HUES64 (cell line): ENCODE results near the gene TRDN.
A peak's percentile ranks its signal among the peaks of the same experiment; 100 is the strongest.

ENCODE experiments used
- H3K27ac ChIP-seq: 2 replicates; pipeline ENCODE4 v1.7.0; 2013; ENCODE audit warnings: low read depth, low read length, inconsistent platforms
- H3K27me3 ChIP-seq: 2 replicates; pipeline ENCODE4 v1.6.1; 2013; ENCODE audit warnings: mild to moderate bottlenecking, low read length; ENCODE audit not compliant: insufficient read depth
- H3K36me3 ChIP-seq: 2 replicates; pipeline ENCODE4 v1.6.1; 2013; ENCODE audit warnings: mild to moderate bottlenecking, low read length; ENCODE audit not compliant: insufficient read depth
- H3K4me1 ChIP-seq: 2 replicates; pipeline ENCODE4 v1.6.1; 2013; ENCODE audit warnings: mild to moderate bottlenecking, low read length, moderate library complexity; ENCODE audit not compliant: insufficient read depth
- H3K4me3 ChIP-seq: 2 replicates; pipeline ENCODE4 v1.5.1; 2013; ENCODE audit warnings: mild to moderate bottlenecking, low read length, moderate library complexity
- H3K9ac ChIP-seq: 2 replicates; pipeline ENCODE4 v1.6.1; 2013; ENCODE audit warnings: mild to moderate bottlenecking, low read depth, low read length
- H3K9me3 ChIP-seq: 2 replicates; pipeline ENCODE4 v1.6.1; 2013; ENCODE audit warnings: low read depth, low read length; ENCODE audit not compliant: insufficient read depth
- WGBS: fragments of 150-250, 120-280 bp; methylation state at CpG from one replicate; pipeline ENCODE4 v1.1.7; 2013; ENCODE audit warnings: missing lambda C conversion rate; 5-methylcytosine and 5-hydroxymethylcytosine counted together

The TRDN gene

GRCh38 chr6:123402052-123402451, 234.7 kb downstream of the TRDN start:
- Histone ChIP-seq H3K36me3 (no peaks in the 10 kb centered on the region), H3K27me3 (no peaks in the 10 kb centered on the region), H3K4me1 (peaks cover 11% of the 10 kb centered on the region; the same call in 1 of the 2 replicates), H3K9ac (0 out of 2 replicates have a peak overlapping the region, but pooled peaks have one; percentile 26), H3K9me3 (no peaks in the 10 kb centered on the region), H3K4me3 (no peak overlapping the region), H3K27ac (peak overlapping the region; percentile 59)
- 97% methylated on average over 2 of the region's 2 CpGs for WGBS

DNA sequence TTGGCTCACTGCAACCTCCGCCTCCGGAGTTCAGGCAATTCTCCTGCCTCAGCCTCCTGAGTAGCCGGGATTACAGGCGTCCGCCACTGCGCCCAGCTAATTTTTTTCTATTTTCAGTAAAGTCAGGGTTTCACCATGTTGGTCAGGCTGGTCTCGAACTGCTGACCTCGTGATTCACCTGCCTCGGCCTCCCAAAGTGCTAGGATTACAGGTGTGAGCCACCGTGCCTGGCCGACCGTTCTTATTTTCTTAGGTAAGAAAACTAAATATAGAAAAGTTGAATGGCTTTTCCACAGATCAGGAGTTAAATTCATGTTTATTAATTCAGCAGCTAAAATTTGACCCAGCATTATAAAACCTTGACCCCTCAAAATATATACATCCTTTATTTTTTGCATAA, 238.7 kb downstream of the TRDN start:
- Histone ChIP-seq H3K9ac (no peak overlapping the region), H3K27ac (no peak overlapping the region)

DNA sequence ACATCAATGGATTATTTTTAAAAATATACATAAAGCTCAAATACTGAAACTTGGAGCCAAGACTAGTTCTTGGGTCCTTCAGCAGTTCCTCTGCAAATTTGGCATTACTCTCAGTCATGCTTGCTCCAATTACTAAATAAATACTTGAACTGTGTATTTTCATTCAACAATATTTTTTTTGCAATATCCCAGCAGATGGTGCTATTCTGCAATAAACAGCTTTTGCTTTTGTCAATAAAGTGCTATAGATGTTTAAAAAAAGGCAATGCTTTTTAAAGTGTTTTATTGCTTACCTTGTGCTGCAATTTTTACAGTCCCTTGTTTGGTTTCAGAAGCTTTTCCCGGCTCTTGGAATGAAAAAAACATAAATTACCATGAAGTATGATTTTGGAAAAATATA, 243.4 kb downstream of the TRDN start:
- H3K4me1 ChIP-seq: no peaks in the 10 kb centered on the region
- H3K9ac ChIP-seq: no peak overlapping the region
- H3K27me3 ChIP-seq: no peaks in the 10 kb centered on the region
- WGBS: 60% methylated on average over 1 of the region's 1 CpG
- no peak overlapping the region for H3K4me3 ChIP-seq
- H3K9me3 ChIP-seq: no peaks in the 10 kb centered on the region
- H3K27ac ChIP-seq: no peak overlapping the region
- no peaks in the 10 kb centered on the region for H3K36me3 ChIP-seq

More for the DNA sequence above, 238.7 kb downstream of the TRDN start:
- H3K27me3 ChIP-seq: no peaks in the 10 kb centered on the region
- H3K9me3 ChIP-seq: no peaks in the 10 kb centered on the region
- no peaks in the 10 kb centered on the region for H3K36me3 ChIP-seq
- peaks cover 11% of the 10 kb centered on the region; the same call in 1 of the 2 replicates for H3K4me1 ChIP-seq
- WGBS: 97% methylated on average over 12 of the region's 12 CpGs
- H3K4me3 ChIP-seq: no peak overlapping the region

DNA sequence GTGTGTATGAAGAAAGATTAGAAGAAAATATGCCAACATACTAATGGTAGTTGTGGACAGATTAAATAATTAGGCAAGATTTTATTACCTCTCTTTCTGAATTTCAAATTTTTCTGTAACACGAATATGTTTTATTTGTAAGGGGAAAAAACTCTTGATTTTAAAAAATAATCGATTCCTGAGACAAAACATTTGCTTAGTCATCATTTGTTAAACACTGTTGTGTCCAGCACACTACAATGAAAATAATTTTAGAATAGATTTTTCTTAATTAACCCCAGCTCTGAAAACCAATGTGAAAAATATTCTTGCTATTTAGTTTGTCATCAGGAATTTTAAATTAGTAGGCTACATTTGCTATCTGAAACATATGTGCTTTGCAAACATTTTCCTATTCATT, 253.0 kb downstream of the TRDN start:
- H3K36me3 ChIP-seq: no peaks in the 10 kb centered on the region
- H3K9me3 ChIP-seq: no peaks in the 10 kb centered on the region
- H3K4me3 ChIP-seq: no peak overlapping the region
- H3K27me3 ChIP-seq: no peaks in the 10 kb centered on the region
- H3K27ac ChIP-seq: no peak overlapping the region
- WGBS: no CpG with 5 or more reads among the region's 2 CpGs
- no peak overlapping the region for H3K9ac ChIP-seq
- no peaks in the 10 kb centered on the region for H3K4me1 ChIP-seq

DNA sequence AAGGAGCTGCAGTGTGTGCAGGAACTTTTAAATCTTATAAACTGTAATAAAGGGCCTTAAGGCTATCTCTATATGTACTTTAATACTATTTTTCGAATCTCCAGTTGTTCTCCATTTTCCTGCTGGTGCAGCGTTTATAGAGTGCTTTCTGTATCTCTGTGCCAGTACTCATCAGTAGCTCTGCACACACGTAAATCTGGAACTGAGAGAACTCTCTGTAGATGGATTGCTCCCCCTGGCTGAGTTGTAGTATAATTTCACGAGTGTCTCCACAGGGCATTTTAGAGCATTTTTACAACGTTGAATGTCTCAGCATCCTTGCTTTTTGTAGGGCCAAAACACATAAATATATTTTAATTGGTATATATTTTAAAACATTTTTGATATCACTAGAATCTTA, 256.5 kb downstream of the TRDN start:
- WGBS: 73% methylated on average over 4 of the region's 5 CpGs
- Histone ChIP-seq H3K9ac (no peak overlapping the region), H3K36me3 (no peaks in the 10 kb centered on the region), H3K27me3 (no peaks in the 10 kb centered on the region), H3K9me3 (no peaks in the 10 kb centered on the region), H3K27ac (no peak overlapping the region), H3K4me1 (no peaks in the 10 kb centered on the region), H3K4me3 (no peak overlapping the region)

GRCh38 chr6:123372737-123373136, 264.0 kb downstream of the TRDN start:
- H3K36me3 ChIP-seq: no peaks in the 10 kb centered on the region
- H3K27me3 ChIP-seq: no peaks in the 10 kb centered on the region
- H3K27ac ChIP-seq: no peak overlapping the region
- no peak overlapping the region for H3K4me3 ChIP-seq
- H3K9me3 ChIP-seq: no peaks in the 10 kb centered on the region
- no peak overlapping the region for H3K9ac ChIP-seq
- 100% methylated on average over 2 of the region's 2 CpGs for WGBS
- H3K4me1 ChIP-seq: no peaks in the 10 kb centered on the region

- Histone ChIP-seq H3K4me3 (no peak overlapping the region), H3K27ac (no peak overlapping the region), H3K36me3 (no peaks in the 10 kb centered on the region), H3K9me3 (no peaks in the 10 kb centered on the region), H3K4me1 (no peaks in the 10 kb centered on the region), H3K27me3 (no peaks in the 10 kb centered on the region), H3K9ac (no peak overlapping the region)
- 90% methylated on average over 2 of the region's 2 CpGs for WGBS
Measured at GRCh38 chr6:123363912-123364311, 272.8 kb downstream of the TRDN start.

- 92% methylated on average over 2 of the region's 2 CpGs for WGBS
- Histone ChIP-seq H3K27ac (no peak overlapping the region), H3K9ac (no peak overlapping the region), H3K9me3 (no peaks in the 10 kb centered on the region), H3K4me3 (no peak overlapping the region), H3K36me3 (no peaks in the 10 kb centered on the region), H3K4me1 (no peaks in the 10 kb centered on the region), H3K27me3 (no peaks in the 10 kb centered on the region)
Measured at GRCh38 chr6:123360359-123360758, 276.4 kb downstream of the TRDN start.

GRCh38 chr6:123352705-123353104, 284.0 kb downstream of the TRDN start:
- Histone ChIP-seq H3K4me1 (no peaks in the 10 kb centered on the region), H3K27me3 (no peaks in the 10 kb centered on the region), H3K9ac (no peak overlapping the region), H3K36me3 (no peaks in the 10 kb centered on the region), H3K4me3 (no peak overlapping the region), H3K27ac (no peak overlapping the region), H3K9me3 (no peaks in the 10 kb centered on the region)
- 65% methylated on average over 2 of the region's 3 CpGs for WGBS

- no peak overlapping the region for H3K27ac ChIP-seq
- no peaks in the 10 kb centered on the region for H3K9me3 ChIP-seq
- no peaks in the 10 kb centered on the region for H3K4me1 ChIP-seq
- H3K4me3 ChIP-seq: no peak overlapping the region
- H3K36me3 ChIP-seq: no peaks in the 10 kb centered on the region
- H3K9ac ChIP-seq: no peak overlapping the region
- H3K27me3 ChIP-seq: no peaks in the 10 kb centered on the region
- 95% methylated on average over 3 of the region's 3 CpGs for WGBS
Measured at GRCh38 chr6:123352279-123352678, 284.5 kb downstream of the TRDN start.

- no peaks in the 10 kb centered on the region for H3K36me3 ChIP-seq
- no peaks in the 10 kb centered on the region for H3K27me3 ChIP-seq
- no peak overlapping the region for H3K9ac ChIP-seq
- no peaks in the 10 kb centered on the region for H3K4me1 ChIP-seq
- no peak overlapping the region for H3K27ac ChIP-seq
- WGBS: 93% methylated on average over 1 of the region's 1 CpG
- H3K9me3 ChIP-seq: no peaks in the 10 kb centered on the region
- no peak overlapping the region for H3K4me3 ChIP-seq
Measured at GRCh38 chr6:123343836-123344235, 292.9 kb downstream of the TRDN start.

DNA sequence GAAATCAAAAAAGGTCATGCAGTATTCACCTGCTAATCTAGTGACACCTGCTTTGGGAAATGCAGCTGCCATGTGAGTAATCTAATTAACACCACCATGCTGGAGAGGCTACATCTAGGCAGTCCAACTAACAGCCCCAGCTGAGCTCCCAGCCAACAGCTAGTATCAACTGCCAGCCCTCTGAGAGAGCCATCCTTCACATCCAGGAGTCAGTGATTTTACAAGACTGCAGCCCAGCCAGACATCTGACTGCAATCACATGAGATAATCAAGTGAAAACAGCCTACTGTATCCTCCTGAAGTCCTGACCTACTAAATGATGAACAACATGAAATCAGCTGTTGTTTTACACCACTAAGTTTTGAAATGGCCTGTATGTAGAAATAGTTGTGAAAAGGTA, 298.4 kb downstream of the TRDN start:
- no peak overlapping the region for H3K27ac ChIP-seq
- H3K36me3 ChIP-seq: no peaks in the 10 kb centered on the region
- H3K9ac ChIP-seq: no peak overlapping the region
- no peaks in the 10 kb centered on the region for H3K9me3 ChIP-seq
- no peaks in the 10 kb centered on the region for H3K4me1 ChIP-seq
- no peaks in the 10 kb centered on the region for H3K27me3 ChIP-seq
- H3K4me3 ChIP-seq: no peak overlapping the region
